ENCODE measurements around the gene SEC16A. TPM values are rescaled to one million over a fixed set of nuclear protein-coding genes. Genes with fewer than 3 reads are reported as not detected.

The SEC16A gene
- total RNA-seq, 1 experiment from 2014 or later = 85.8 TPM

DNA sequence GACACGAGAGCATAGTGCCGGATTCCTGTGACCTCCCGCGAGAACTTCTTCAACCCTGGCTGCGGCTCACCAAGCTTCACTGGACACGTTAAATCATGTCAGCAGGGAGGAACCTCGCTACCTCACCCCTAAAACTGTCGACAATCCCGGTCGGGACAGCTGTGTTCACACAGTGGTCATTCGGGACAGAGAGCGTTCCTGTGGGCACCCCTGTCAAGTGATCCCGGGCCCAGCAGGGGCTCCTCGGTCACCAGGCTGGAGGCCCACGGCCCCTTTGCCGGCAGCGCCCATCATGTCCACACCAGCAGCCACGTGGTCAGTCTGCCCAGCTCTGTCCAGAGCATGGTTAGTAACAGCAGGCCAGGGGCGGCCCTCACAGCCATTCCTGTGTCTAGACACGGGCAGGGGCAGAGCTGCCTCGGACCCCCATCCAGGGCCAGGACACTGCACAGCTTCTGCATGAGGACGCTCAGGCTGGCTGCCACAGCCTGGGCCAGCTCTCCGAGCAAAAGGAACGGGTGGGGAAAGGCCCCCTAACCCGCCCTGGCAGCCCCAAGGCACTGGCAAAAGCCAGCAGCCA, 46.7 kb downstream of the SEC16A start:
- peak overlapping the region; percentile 19 for H3K4me3 Mint-ChIP-seq (ENCODE audit: unreplicated experiment)
- BruUV-seq (replicated peaks) = no TSS peak
- no peak overlapping the region for H3K27ac Mint-ChIP-seq (ENCODE audit: low read depth, unreplicated experiment)
- ChIA-PET POLR2A (interaction anchor here (6.0 kb wide), 1 partner anchor 24 kb away, joined by 34 read pairs; the partner anchor contains the start of genes ENTR1 and PMPCA), CTCF (interaction anchor here (0.9 kb wide), 1 partner anchor 48 kb away, joined by 3 read pairs; no protein-coding TSS in a partner anchor)
- peaks cover 25% of the 10 kb centered on the region for H3K36me3 Mint-ChIP-seq (ENCODE audit: insufficient read depth, unreplicated experiment)
- no peak for DNase-seq (ENCODE audit: unreplicated experiment)
- intact Hi-C loops (cut with micrococcal nuclease) = no loop called here
- H3K4me1 Mint-ChIP-seq (ENCODE audit: insufficient read depth, unreplicated experiment) = peaks cover 16% of the 10 kb centered on the region
- no peaks in the 10 kb centered on the region for H3K9me3 Mint-ChIP-seq (ENCODE audit: unreplicated experiment)
- TF ChIP-seq, protein P1, sequence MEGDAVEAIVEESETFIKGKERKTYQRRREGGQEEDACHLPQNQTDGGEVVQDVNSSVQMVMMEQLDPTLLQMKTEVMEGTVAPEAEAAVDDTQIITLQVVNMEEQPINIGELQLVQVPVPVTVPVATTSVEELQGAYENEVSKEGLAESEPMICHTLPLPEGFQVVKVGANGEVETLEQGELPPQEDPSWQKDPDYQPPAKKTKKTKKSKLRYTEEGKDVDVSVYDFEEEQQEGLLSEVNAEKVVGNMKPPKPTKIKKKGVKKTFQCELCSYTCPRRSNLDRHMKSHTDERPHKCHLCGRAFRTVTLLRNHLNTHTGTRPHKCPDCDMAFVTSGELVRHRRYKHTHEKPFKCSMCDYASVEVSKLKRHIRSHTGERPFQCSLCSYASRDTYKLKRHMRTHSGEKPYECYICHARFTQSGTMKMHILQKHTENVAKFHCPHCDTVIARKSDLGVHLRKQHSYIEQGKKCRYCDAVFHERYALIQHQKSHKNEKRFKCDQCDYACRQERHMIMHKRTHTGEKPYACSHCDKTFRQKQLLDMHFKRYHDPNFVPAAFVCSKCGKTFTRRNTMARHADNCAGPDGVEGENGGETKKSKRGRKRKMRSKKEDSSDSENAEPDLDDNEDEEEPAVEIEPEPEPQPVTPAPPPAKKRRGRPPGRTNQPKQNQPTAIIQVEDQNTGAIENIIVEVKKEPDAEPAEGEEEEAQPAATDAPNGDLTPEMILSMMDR (IDR thresholded peaks at IDR 0.05; ENCODE audit: unreplicated experiment) = no peak
- H3K27me3 Mint-ChIP-seq (ENCODE audit: insufficient read depth, unreplicated experiment) = no peaks in the 10 kb centered on the region

GRCh38 chr9:136434580-136435169, 48.2 kb downstream of the SEC16A start:
- peaks cover 19% of the 10 kb centered on the region for H3K36me3 Mint-ChIP-seq (ENCODE audit: insufficient read depth, unreplicated experiment)
- H3K4me3 Mint-ChIP-seq (ENCODE audit: unreplicated experiment) = no peak overlapping the region
- ChIA-PET CTCF (no interaction called here), POLR2A (interaction anchor here (6.0 kb wide), 1 partner anchor 23 kb away, joined by 34 read pairs; the partner anchor contains the start of genes ENTR1 and PMPCA)
- H3K27ac Mint-ChIP-seq (ENCODE audit: low read depth, unreplicated experiment) = no peak overlapping the region
- no TSS peak for BruUV-seq (replicated peaks)
- H3K9me3 Mint-ChIP-seq (ENCODE audit: unreplicated experiment) = no peaks in the 10 kb centered on the region
- DNase-seq (ENCODE audit: unreplicated experiment) = no peak
- peaks cover 16% of the 10 kb centered on the region for H3K4me1 Mint-ChIP-seq (ENCODE audit: insufficient read depth, unreplicated experiment)
- TF ChIP-seq, protein P1 (IDR thresholded peaks at IDR 0.05; ENCODE audit: unreplicated experiment) = no peak
- no peaks in the 10 kb centered on the region for H3K27me3 Mint-ChIP-seq (ENCODE audit: insufficient read depth, unreplicated experiment)
- intact Hi-C loops (cut with micrococcal nuclease) = no loop called here

DNA sequence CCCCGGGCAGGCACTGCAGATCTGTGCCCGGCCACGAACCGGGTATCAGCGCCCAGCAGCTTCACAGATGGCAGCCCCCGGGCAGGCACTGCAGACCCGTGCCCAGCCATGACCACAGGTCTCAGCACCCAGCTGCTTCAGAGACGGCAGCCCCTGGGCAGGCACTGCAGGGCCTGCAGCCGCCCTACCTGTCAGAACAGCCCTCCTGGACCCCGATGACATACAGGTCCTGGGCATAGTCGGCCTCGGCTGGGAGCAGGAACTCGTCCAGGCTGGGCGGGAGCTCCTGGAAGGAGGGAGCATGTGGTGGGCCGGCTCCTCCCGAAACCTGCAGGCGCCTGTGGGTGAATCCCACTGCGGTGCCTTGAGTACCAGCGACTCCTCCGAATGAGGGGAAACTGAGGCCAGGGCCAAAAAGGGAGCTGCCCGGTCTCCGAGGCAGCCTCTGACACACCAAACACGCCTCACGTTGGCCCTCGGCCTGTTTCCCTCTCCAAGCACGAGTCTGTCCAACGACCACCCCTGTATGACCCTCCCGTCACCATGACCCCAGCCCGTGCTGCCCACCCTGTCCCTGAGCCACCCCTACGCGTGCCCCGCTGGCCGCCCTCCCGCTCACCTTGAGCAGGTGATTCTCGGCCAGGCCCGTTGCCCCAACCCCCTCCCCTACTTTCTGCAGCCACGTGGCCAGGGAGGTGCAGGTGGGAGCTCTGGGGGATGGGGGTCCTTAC, 48.8 kb downstream of the SEC16A start:
- Mint-ChIP-seq H3K9me3 (ENCODE audit: unreplicated experiment) (no peaks in the 10 kb centered on the region), H3K27me3 (ENCODE audit: insufficient read depth, unreplicated experiment) (no peaks in the 10 kb centered on the region), H3K4me3 (ENCODE audit: unreplicated experiment) (no peak overlapping the region), H3K36me3 (ENCODE audit: insufficient read depth, unreplicated experiment) (peaks cover 19% of the 10 kb centered on the region), H3K27ac (ENCODE audit: low read depth, unreplicated experiment) (no peak overlapping the region), H3K4me1 (ENCODE audit: insufficient read depth, unreplicated experiment) (peaks cover 16% of the 10 kb centered on the region)
- no peak for DNase-seq (ENCODE audit: unreplicated experiment)
- intact Hi-C loops (cut with micrococcal nuclease) = no loop called here
- TF ChIP-seq, protein P1 (IDR thresholded peaks at IDR 0.05; ENCODE audit: unreplicated experiment) = no peak
- POLR2A ChIA-PET = interaction anchor here (0.6 to 1.0 kb wide), 3 partner anchors 10 to 23 kb away, joined by 3 to 5 read pairs (median 3); no protein-coding TSS in a partner anchor
- no TSS peak for BruUV-seq (replicated peaks)
- CTCF ChIA-PET = no interaction called here

DNA sequence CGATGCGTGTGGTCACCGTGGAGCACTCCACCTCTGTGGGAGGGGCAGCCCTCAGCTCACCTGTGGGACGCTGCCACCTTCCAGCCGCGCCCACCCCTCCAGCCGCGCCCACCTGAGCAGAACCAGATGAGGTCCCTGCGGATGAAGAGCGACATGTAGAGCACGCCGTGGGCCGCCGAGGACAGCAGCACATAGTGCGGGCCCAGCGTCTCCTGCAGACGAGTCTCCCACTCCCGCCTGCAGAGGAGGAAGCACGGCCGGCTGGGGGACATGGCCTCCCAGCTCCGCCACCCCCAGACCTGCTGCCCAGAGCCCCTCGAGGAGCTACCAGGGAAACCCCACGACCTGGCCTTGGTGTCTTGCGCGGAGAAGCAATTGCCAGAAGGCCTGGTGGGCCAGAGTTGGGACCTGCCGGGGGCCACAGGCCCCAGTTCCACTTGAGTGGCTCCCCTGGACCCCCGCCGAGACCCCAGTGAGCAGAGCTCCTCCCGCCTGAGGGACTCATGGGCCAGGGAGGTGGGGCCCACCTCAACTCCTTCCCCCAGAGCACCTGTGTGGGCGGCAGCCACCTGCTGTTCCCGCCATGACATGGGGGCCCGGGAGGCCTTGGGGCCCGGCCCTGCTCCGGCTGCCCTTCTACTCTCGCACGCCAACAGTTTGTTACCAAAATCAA, 49.7 kb downstream of the SEC16A start:
- H3K4me1 Mint-ChIP-seq (ENCODE audit: insufficient read depth, unreplicated experiment) = peaks cover 16% of the 10 kb centered on the region
- TF ChIP-seq, protein P1 (IDR thresholded peaks at IDR 0.05; ENCODE audit: unreplicated experiment) = no peak
- CTCF ChIA-PET = no interaction called here
- H3K4me3 Mint-ChIP-seq (ENCODE audit: unreplicated experiment) = no peak overlapping the region
- intact Hi-C loops (cut with micrococcal nuclease) = no loop called here
- POLR2A ChIA-PET = interaction anchor here (0.6 to 1.1 kb wide), 4 partner anchors 11 to 22 kb away, joined by 3 to 5 read pairs (median 4); no protein-coding TSS in a partner anchor
- H3K9me3 Mint-ChIP-seq (ENCODE audit: unreplicated experiment) = no peaks in the 10 kb centered on the region
- no peak overlapping the region for H3K27ac Mint-ChIP-seq (ENCODE audit: low read depth, unreplicated experiment)
- peaks cover 19% of the 10 kb centered on the region for H3K36me3 Mint-ChIP-seq (ENCODE audit: insufficient read depth, unreplicated experiment)
- no peak for DNase-seq (ENCODE audit: unreplicated experiment)
- no TSS peak for BruUV-seq (replicated peaks)
- no peaks in the 10 kb centered on the region for H3K27me3 Mint-ChIP-seq (ENCODE audit: insufficient read depth, unreplicated experiment)
